Kidney (tissue), 14 donors: ENCODE data around the gene RHOG. TPM values are rescaled to one million over a fixed set of nuclear protein-coding genes. Genes with fewer than 3 reads are reported as not detected.

Experiments
- DNase-seq, 5 donors: peaks; one replicate each; pipeline ENCODE4 v3.0.0-alpha.2; 2013 to 2020
- FAIRE-seq: peaks from 2 replicates; lab custom pipeline; 2012; peaks lifted over from hg19 to GRCh38; lab: Jason Lieb, UNC
- H3K27ac ChIP-seq, 2 donors: one replicate each; pipeline ENCODE4 v1.7.0; 2013; ENCODE audit warnings: low read depth in 2 of 2, low read length in 2 of 2, inconsistent platforms in 1 of 2
- H3K27me3 ChIP-seq: one replicate; pipeline ENCODE4 v1.7.1; 2013; ENCODE audit warnings: low read length, inconsistent platforms; ENCODE audit not compliant: control insufficient read depth, insufficient read depth
- H3K36me3 ChIP-seq, 3 donors: one replicate each; pipeline versions ENCODE4 v1.7.0 to v1.7.1; 2013; ENCODE audit warnings: low read length in 3 of 3, control low read depth in 1 of 3, inconsistent platforms in 1 of 3; ENCODE audit not compliant: insufficient read depth in 3 of 3, control insufficient read depth in 2 of 3
- H3K4me1 ChIP-seq, 3 donors: one replicate each; pipeline versions ENCODE4 v1.7.0 to v1.7.1; 2013; ENCODE audit warnings: low read length in 3 of 3, inconsistent platforms in 1 of 3, low read depth in 1 of 3; ENCODE audit not compliant: control insufficient read depth in 2 of 3, insufficient read depth in 2 of 3
- H3K4me3 ChIP-seq, 3 donors: one replicate each; pipeline versions ENCODE4 v1.7.0 to v1.8.1; 2013; ENCODE audit warnings: low read length in 3 of 3, control low read depth in 1 of 3, inconsistent platforms in 1 of 3
- H3K9ac ChIP-seq, 3 donors: one replicate each; pipeline versions ENCODE4 v1.7.0 to v1.7.1; 2013; ENCODE audit warnings: low read length in 3 of 3, control low read depth in 1 of 3, inconsistent platforms in 1 of 3
- H3K9me3 ChIP-seq, 3 donors: one replicate each; pipeline versions ENCODE4 v1.7.0 to v1.7.1; 2013; ENCODE audit warnings: low read length in 3 of 3, control low read depth in 1 of 3, inconsistent platforms in 1 of 3; ENCODE audit not compliant: control insufficient read depth in 2 of 3, insufficient read depth in 1 of 3
- CTCF ChIP-seq: IDR thresholded peaks from 3 replicates; pipeline ENCODE4 v1.5.1; 2012; ENCODE audit warnings: mild to moderate bottlenecking, moderate library complexity, borderline replicate concordance; ENCODE audit not compliant: insufficient read depth; ENCODE audit errors: extremely low read depth
- intact Hi-C: fragments of 100-400 bp; cut with DNase I; formaldehyde crosslinking; loops from one replicate; pipeline ENCODE4 v1.11.1; 2022
- polyA plus RNA-seq: library from polyadenylated mRNA; stranded (reverse); fragments of 350-450 nt; fragmentation: Illumina TruSeq; extraction: RNeasy Lipid Tissue Mini Kit (QIAGEN cat#74804); gene quantifications from one replicate; pipeline ENCODE4 v1.2.3, GENCODE V29; 2014; ENCODE audit warnings: low read depth, low replicate concordance; ENCODE audit not compliant: insufficient read depth
- total RNA-seq: library from RNA; stranded (reverse); fragmentation: NEBNext Ultra II Directional; extraction: Animal tissue kit (Norgen Biotek cat#: 25700); gene quantifications from one replicate; pipeline ENCODE4 v1.2.1, GENCODE V29; 2021
- donor health status: control.
- donor health status: control.
- donor health status: control.
- donor health status: control.
- donor health status: control.
- donor health status: DM: yes; HTN: yes; CAD: no.
- donor health status: Normal renal cell carcinoma (clear cell type).

RHOG gene
- total and polyA plus RNA-seq, 2 donors from 2014 or later = 43.1 to 56.0 TPM

- H3K9me3 ChIP-seq = no peaks in the 10 kb centered on the region
- no peaks in the 10 kb centered on the region for H3K27me3 ChIP-seq
- TF ChIP-seq CTCF = no peak
- no peak overlapping the region for H3K9ac ChIP-seq
- intact Hi-C loops = no loop called here
- FAIRE-seq (no peak), DNase-seq (no peak)
- no peaks in the 10 kb centered on the region for H3K36me3 ChIP-seq
- peaks cover 0 to 24% (median 17%) of the 10 kb centered on the region in 3 donors for H3K4me1 ChIP-seq
- no peak overlapping the region for H3K4me3 ChIP-seq
- no peak overlapping the region for H3K27ac ChIP-seq
Measured at GRCh38 chr11:3859373-3859881, 18.7 kb upstream of the RHOG start.

GRCh38 chr11:3857628-3858027 lies 16.9 kb upstream of the RHOG start:
- H3K9me3 ChIP-seq = no peaks in the 10 kb centered on the region
- DNase-seq = no peak
- no peak for FAIRE-seq
- TF ChIP-seq CTCF = no peak
- no peaks in the 10 kb centered on the region for H3K27me3 ChIP-seq
- H3K9ac ChIP-seq = no peak overlapping the region
- peak overlapping the region in 2 of 3 donors; percentile 9 to 43 for H3K4me3 ChIP-seq
- H3K4me1 ChIP-seq = peaks cover 0 to 26% (median 17%) of the 10 kb centered on the region in 3 donors
- H3K27ac ChIP-seq = peak overlapping the region in 1 of 2 donors; percentile 42
- no peaks in the 10 kb centered on the region for H3K36me3 ChIP-seq
- intact Hi-C loops = no loop called here

GRCh38 chr11:3856856-3857553 lies 16.2 kb upstream of the RHOG start:
- Histone ChIP-seq H3K4me1 (peaks cover 0 to 26% (median 17%) of the 10 kb centered on the region in 3 donors), H3K4me3 (peak overlapping the region in 2 of 3 donors; percentile 55 to 71), H3K9ac (no peak overlapping the region), H3K27ac (no peak overlapping the region), H3K27me3 (no peaks in the 10 kb centered on the region), H3K9me3 (no peaks in the 10 kb centered on the region), H3K36me3 (no peaks in the 10 kb centered on the region)
- no peak for TF ChIP-seq CTCF
- DNase-seq (no peak), FAIRE-seq (no peak)
- intact Hi-C loops = no loop called here
